Keratinocyte (primary cell): ENCODE results near the gene TLK1.

Experiments used
- EZH2 ChIP-seq: IDR thresholded peaks from one replicate; pipeline ENCODE4 v1.6.1; 2012; ENCODE audit warnings: inconsistent platforms, mild to moderate bottlenecking, low read length, moderate library complexity
- TF ChIP-seq, protein P1 (sequence below), 3 experiments: IDR thresholded peaks in 1 of 3; conservative IDR thresholded peaks in 1 of 3; optimal IDR thresholded peaks in 1 of 3; 2 replicates in 2 of 3; 3 replicates in 1 of 3; pipeline versions ENCODE3 to v1.5.1; 2011; ENCODE audit warnings: low read length in 3 of 3, mild to moderate bottlenecking in 3 of 3, moderate library complexity in 2 of 3, control low read depth in 1 of 3, inconsistent platforms in 1 of 3; ENCODE audit not compliant: insufficient read depth in 2 of 3; ENCODE audit errors: extremely low read depth in 1 of 3

- TF ChIP-seq, protein P1, sequence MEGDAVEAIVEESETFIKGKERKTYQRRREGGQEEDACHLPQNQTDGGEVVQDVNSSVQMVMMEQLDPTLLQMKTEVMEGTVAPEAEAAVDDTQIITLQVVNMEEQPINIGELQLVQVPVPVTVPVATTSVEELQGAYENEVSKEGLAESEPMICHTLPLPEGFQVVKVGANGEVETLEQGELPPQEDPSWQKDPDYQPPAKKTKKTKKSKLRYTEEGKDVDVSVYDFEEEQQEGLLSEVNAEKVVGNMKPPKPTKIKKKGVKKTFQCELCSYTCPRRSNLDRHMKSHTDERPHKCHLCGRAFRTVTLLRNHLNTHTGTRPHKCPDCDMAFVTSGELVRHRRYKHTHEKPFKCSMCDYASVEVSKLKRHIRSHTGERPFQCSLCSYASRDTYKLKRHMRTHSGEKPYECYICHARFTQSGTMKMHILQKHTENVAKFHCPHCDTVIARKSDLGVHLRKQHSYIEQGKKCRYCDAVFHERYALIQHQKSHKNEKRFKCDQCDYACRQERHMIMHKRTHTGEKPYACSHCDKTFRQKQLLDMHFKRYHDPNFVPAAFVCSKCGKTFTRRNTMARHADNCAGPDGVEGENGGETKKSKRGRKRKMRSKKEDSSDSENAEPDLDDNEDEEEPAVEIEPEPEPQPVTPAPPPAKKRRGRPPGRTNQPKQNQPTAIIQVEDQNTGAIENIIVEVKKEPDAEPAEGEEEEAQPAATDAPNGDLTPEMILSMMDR (optimal IDR thresholded peaks at IDR 0.05 in 1 of 3, IDR thresholded peaks at IDR 0.05 in 1 of 3, conservative IDR thresholded peaks at IDR 0.05 in 1 of 3; ENCODE audit: extremely low read depth in 1 of 3, insufficient read depth in 2 of 3, low read length in 3 of 3): no peak
- no peak for TF ChIP-seq EZH2
Measured at GRCh38 chr2:170953941-170954340, 206.8 kb downstream of the TLK1 start.
